ENCODE results near the gene PHKG2. TPM values are rescaled to one million over a fixed set of nuclear protein-coding genes. Genes with fewer than 3 reads are reported as not detected.

PHKG2 gene
- polyA plus RNA-seq, 1 donor from 2014 or later = 41.5 TPM

Small RNAs within 50 kb of the gene (small RNA-seq; reads per million reads assigned to genes)
- gene RNU6-1043P (0 reads per million in 3 experiments), gene SNORA30 (273 to 1,097 (median 300) reads per million in 3 experiments)

Other genes starting within 250 kb of the PHKG2 start
- gene ZNF768, start 221.9 kb upstream of the PHKG2 start, polyA plus RNA-seq = 54.4 and 56.5 TPM in 2 replicates
- gene ZNF747, start 213.6 kb upstream of the PHKG2 start, polyA plus RNA-seq = 5.7 and 8.4 TPM in 2 replicates
- gene ZNF764, start 190.1 kb upstream of the PHKG2 start, polyA plus RNA-seq = 10.5 and 14.9 TPM in 2 replicates
- 26.9 and 28.4 TPM in 2 replicates for gene ZNF688, start 176.7 kb upstream of the PHKG2 start, polyA plus RNA-seq
- 26.4 and 44.1 TPM in 2 replicates for gene ZNF785, start 162.7 kb upstream of the PHKG2 start, polyA plus RNA-seq
- 10.6 and 13.9 TPM in 2 replicates for gene ZNF689, start 138.0 kb upstream of the PHKG2 start, polyA plus RNA-seq
- gene PRR14, start 97.5 kb upstream of the PHKG2 start, polyA plus RNA-seq = 23.3 and 31.2 TPM in 2 replicates
- gene FBRS, start 90.0 kb upstream of the PHKG2 start, polyA plus RNA-seq = 19.0 and 24.2 TPM in 2 replicates
- gene SRCAP, start 49.3 kb upstream of the PHKG2 start, polyA plus RNA-seq = 0.76 and 2.4 TPM in 2 replicates
- 17.0 and 23.3 TPM in 2 replicates for gene CFAP119, start 13.6 kb downstream of the PHKG2 start, polyA plus RNA-seq
- gene RNF40, start 13.9 kb downstream of the PHKG2 start, polyA plus RNA-seq = 85.2 and 94.4 TPM in 2 replicates
- gene ZNF629, start 38.8 kb downstream of the PHKG2 start, polyA plus RNA-seq = 10.4 and 14.1 TPM in 2 replicates
- gene BCL7C, start 145.7 kb downstream of the PHKG2 start, polyA plus RNA-seq = 39.2 and 44.9 TPM in 2 replicates
- not detected in 2 replicates for gene CTF1, start 148.2 kb downstream of the PHKG2 start, polyA plus RNA-seq
- 99.6 and 124 TPM in 2 replicates for gene FBXL19, start 175.1 kb downstream of the PHKG2 start, polyA plus RNA-seq
- 5.7 and 7.3 TPM in 2 replicates for gene ORAI3, start 200.6 kb downstream of the PHKG2 start, polyA plus RNA-seq
- 1.4 and 3.3 TPM in 2 replicates for gene SETD1A, start 209.3 kb downstream of the PHKG2 start, polyA plus RNA-seq
- gene HSD3B7, start 236.8 kb downstream of the PHKG2 start, polyA plus RNA-seq = 1.5 and 3.4 TPM in 2 replicates

Measured in neural cell (in vitro differentiated cells).